AG04450 (cell line): ENCODE results near the gene ACE. TPM values are rescaled to one million over a fixed set of nuclear protein-coding genes. Genes with fewer than 3 reads are reported as not detected.

Experiments used
- CTCF ChIA-PET: fragments of 300-600, 350-600 bp; formaldehyde crosslinking; extraction: SDS; loops from one replicate; lab custom pipeline; 2022; ENCODE audit warnings: antibody characterized with exemption, inconsistent platforms; lab: Charles Lee
- POLR2A ChIA-PET: fragments of 350-600 bp; formaldehyde crosslinking; extraction: SDS; loops from one replicate; lab custom pipeline; 2021; ENCODE audit warnings: antibody characterized with exemption, inconsistent platforms; lab: Yijun Ruan, JAX
- DNase-seq: peaks from one replicate; pipeline ENCODE4 v3.0.0-alpha.2; 2011; ENCODE audit warnings: low read depth, low spot score
- H3K27ac ChIP-seq: one replicate; pipeline ENCODE4 v1.5.1; 2012; ENCODE audit warnings: low read depth, low read length, control low read depth
- H3K27me3 ChIP-seq: one replicate; pipeline ENCODE4 v1.6.0; 2012; ENCODE audit warnings: low read length; ENCODE audit not compliant: control insufficient read depth, insufficient read depth
- H3K4me3 ChIP-seq: 2 replicates; pipeline ENCODE4 v1.5.1; 2011; ENCODE audit warnings: mild to moderate bottlenecking, low read depth, low read length, control low read depth
- H3K9me3 ChIP-seq: 2 replicates; pipeline ENCODE4 v1.5.1; 2012; ENCODE audit warnings: low read length; ENCODE audit not compliant: control insufficient read depth, insufficient read depth
- CTCF ChIP-seq: IDR thresholded peaks from 2 replicates; pipeline ENCODE4 v1.5.1; 2011; ENCODE audit warnings: low read depth, low read length, control low read depth, inconsistent platforms
- polyA plus RNA-seq: library from polyadenylated mRNA; depleted of rRNA; stranded (reverse); fragments of >200 nt; gene quantifications from 2 replicates; pipeline ENCODE4 v1.2.3, GENCODE V29; 2011

The ACE gene
- polyA plus RNA-seq, 1 experiment, result 0.99 TPM

- no peak for DNase-seq
- H3K27me3 ChIP-seq, result no peaks in the 10 kb centered on the region
- no peak overlapping the region for H3K4me3 ChIP-seq
- POLR2A ChIA-PET, result no interaction called here
- CTCF ChIA-PET, result no interaction called here
- no peak for TF ChIP-seq CTCF
- no peaks in the 10 kb centered on the region for H3K9me3 ChIP-seq
- no peak overlapping the region for H3K27ac ChIP-seq
Measured at GRCh38 chr17:63454915-63455314, 21.9 kb upstream of the ACE start.

GRCh38 chr17:63455417-63455816, 21.4 kb upstream of the ACE start:
- H3K27me3 ChIP-seq, result no peaks in the 10 kb centered on the region
- no peak overlapping the region for H3K27ac ChIP-seq
- CTCF ChIA-PET, result no interaction called here
- H3K4me3 ChIP-seq, result no peak overlapping the region
- no peak for DNase-seq
- H3K9me3 ChIP-seq, result no peaks in the 10 kb centered on the region
- TF ChIP-seq CTCF, result no peak
- POLR2A ChIA-PET, result no interaction called here

GRCh38 chr17:63458478-63458877, 18.4 kb upstream of the ACE start:
- ChIA-PET CTCF (no interaction called here), POLR2A (interaction anchor here (0.6 kb wide), 1 partner anchor 30 kb away, joined by 3 read pairs; no protein-coding TSS in a partner anchor)
- Histone ChIP-seq H3K9me3 (no peaks in the 10 kb centered on the region), H3K27ac (no peak overlapping the region), H3K27me3 (no peaks in the 10 kb centered on the region), H3K4me3 (no peak overlapping the region)
- no peak for TF ChIP-seq CTCF
- DNase-seq, result no peak

GRCh38 chr17:63460018-63460417, 16.8 kb upstream of the ACE start:
- Histone ChIP-seq H3K9me3 (no peaks in the 10 kb centered on the region), H3K4me3 (no peak overlapping the region), H3K27me3 (no peaks in the 10 kb centered on the region), H3K27ac (peak overlapping the region; percentile 48)
- ChIA-PET CTCF (interaction anchor here (1.9 kb wide), 1 partner anchor 152 kb away, joined by 5 read pairs; no protein-coding TSS in a partner anchor), POLR2A (interaction anchor here (0.6 to 1.8 kb wide), 3 partner anchors 10 to 43 kb away, joined by 3 read pairs; no protein-coding TSS in a partner anchor)
- TF ChIP-seq CTCF, result no peak
- no peak for DNase-seq

GRCh38 chr17:63463771-63464170, 13.1 kb upstream of the ACE start:
- CTCF ChIA-PET, result no interaction called here
- POLR2A ChIA-PET, result no interaction called here
- Histone ChIP-seq H3K4me3 (no peak overlapping the region), H3K27ac (no peak overlapping the region), H3K27me3 (no peaks in the 10 kb centered on the region), H3K9me3 (no peaks in the 10 kb centered on the region)
- DNase-seq, result no peak
- no peak for TF ChIP-seq CTCF
